Hepatocyte (in vitro differentiated cells): Measurements from ENCODE around the gene GP1BB.

Experiments
- CTCF ChIP-seq: fragments of 200-600 bp; sonication (generic); IDR thresholded peaks from 2 replicates; pipeline ENCODE4 v1.5.1; 2016; ENCODE audit warnings: antibody characterized with exemption, mild to moderate bottlenecking; ENCODE audit not compliant: poor library complexity
- EZH2phosphoT487 ChIP-seq: fragments of 200-600 bp; sonication (generic); IDR thresholded peaks from one replicate; pipeline ENCODE4 v1.6.1; 2018; ENCODE audit warnings: antibody characterized with exemption, mild to moderate bottlenecking, low read depth, moderate library complexity; ENCODE audit not compliant: unreplicated experiment, severe bottlenecking

DNA sequence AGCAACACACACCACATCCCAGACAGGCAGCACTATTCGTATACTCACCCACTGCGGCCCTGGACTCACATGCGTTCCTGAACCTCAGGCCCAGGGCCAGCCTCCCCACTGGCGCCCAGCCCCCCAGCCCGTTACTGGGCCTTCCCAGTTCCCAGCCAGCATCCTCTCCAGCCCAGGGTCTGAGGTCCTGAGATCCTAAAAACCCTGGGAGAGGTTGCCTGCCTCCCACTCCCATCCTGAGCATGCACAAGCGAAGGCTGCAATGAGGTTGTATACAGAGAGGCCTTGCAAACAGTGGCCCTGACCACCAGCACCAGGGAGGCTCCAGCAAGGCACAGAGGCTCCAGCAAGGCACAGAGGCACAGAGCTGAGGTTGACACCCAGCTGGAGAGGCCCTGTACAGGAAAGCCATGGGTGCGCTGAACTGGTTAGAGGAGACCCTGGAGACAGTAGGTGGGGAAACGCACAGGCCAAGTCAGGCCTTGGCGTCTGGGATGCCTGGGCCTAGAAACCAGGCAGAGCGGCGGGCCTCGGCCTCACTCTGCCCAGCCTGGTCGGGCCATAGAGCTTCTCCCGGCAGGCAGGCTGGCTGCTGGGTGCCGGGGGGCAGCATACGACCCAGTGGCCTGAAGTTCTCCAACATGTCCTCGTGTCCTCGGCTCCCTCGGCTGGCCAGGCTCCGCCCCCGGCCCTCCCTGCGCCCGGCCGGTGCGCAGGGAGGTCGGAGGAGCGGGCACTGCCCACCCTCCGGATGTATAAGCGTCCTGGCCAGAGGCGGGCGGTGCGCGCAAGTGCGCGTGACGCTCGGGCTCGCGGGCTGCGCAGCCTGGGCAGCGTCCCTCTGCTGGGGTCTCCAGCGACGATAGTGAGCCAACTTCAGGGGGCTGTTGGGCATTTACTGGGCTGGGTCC, 34.9 kb downstream of the GP1BB start:
- TF ChIP-seq CTCF (no peak), EZH2phosphoT487 (no peak)
